HG02884 (cell line): ENCODE data around the gene SCGB2A2.

Source experiments
- ATAC-seq: cut with Tn5 transposase; IDR thresholded peaks from one replicate; pipeline ENCODE4 v1.9.1; 2021; ENCODE audit warnings: mild to moderate bottlenecking, moderate library complexity; ENCODE audit not compliant: unreplicated experiment

Gene SCGB2A2

GRCh38 chr11:62269654-62270278 is at the start of gene SCGB2A2:
SCGB2A2 (plus strand) TSS chr11:62270158; CDS start chr11:62270217, 59 bp downstream.
- ATAC-seq: no peak

- no peak for ATAC-seq
These were observed 48.5 kb upstream of the SCGB2A2 start for GRCh38 chr11:62221498-62221897.

- ATAC-seq: no peak
These were observed 46.9 kb upstream of the SCGB2A2 start for GRCh38 chr11:62223095-62223494.

GRCh38 chr11:62233730-62234129 is 36.2 kb upstream of the SCGB2A2 start:
- ATAC-seq: no peak

GRCh38 chr11:62236187-62236586 is 33.8 kb upstream of the SCGB2A2 start:
- no peak for ATAC-seq

- ATAC-seq: no peak
These were observed 32.5 kb upstream of the SCGB2A2 start for GRCh38 chr11:62237499-62237898.

- ATAC-seq: no peak
These were observed 31.8 kb upstream of the SCGB2A2 start for GRCh38 chr11:62238151-62238550.

- ATAC-seq: no peak
These were observed 28.9 kb upstream of the SCGB2A2 start for GRCh38 chr11:62241095-62241494.

- no peak for ATAC-seq
These were observed 27.9 kb upstream of the SCGB2A2 start, which contains the start of gene SCGB1D2 for GRCh38 chr11:62242021-62242420. SCGB1D2 (plus strand) TSS chr11:62242239; CDS start chr11:62242308, 69 bp downstream.

- ATAC-seq: no peak
These were observed 24.6 kb upstream of the SCGB2A2 start for GRCh38 chr11:62245271-62245753.

GRCh38 chr11:62251698-62252097 is 18.3 kb upstream of the SCGB2A2 start:
- ATAC-seq: no peak

- no peak for ATAC-seq
These were observed 15.9 kb upstream of the SCGB2A2 start for GRCh38 chr11:62253999-62254542.

GRCh38 chr11:62256281-62256680 is 13.7 kb upstream of the SCGB2A2 start:
- no peak for ATAC-seq

- ATAC-seq: no peak
These were observed 9.6 kb upstream of the SCGB2A2 start for GRCh38 chr11:62260261-62260953.

GRCh38 chr11:62264004-62264403 is 6.0 kb upstream of the SCGB2A2 start:
- ATAC-seq: no peak

- no peak for ATAC-seq
These were observed 3.4 kb upstream of the SCGB2A2 start for GRCh38 chr11:62266558-62266957.

GRCh38 chr11:62267050-62267449 is 2.9 kb upstream of the SCGB2A2 start:
- no peak for ATAC-seq

- ATAC-seq: no peak
These were observed 2.4 kb upstream of the SCGB2A2 start for GRCh38 chr11:62267576-62267975.

- ATAC-seq: no peak
These were observed 3.3 kb downstream of the SCGB2A2 start for GRCh38 chr11:62273284-62273683.

GRCh38 chr11:62273789-62274275 is 3.9 kb downstream of the SCGB2A2 start:
- ATAC-seq: no peak

GRCh38 chr11:62280452-62280851 is 10.5 kb downstream of the SCGB2A2 start:
- ATAC-seq: no peak

GRCh38 chr11:62295504-62295903 is 25.5 kb downstream of the SCGB2A2 start:
- no peak for ATAC-seq
